Measurements from ENCODE around the gene ORC1.

GRCh38 chr1:52367272-52367671 is 37.0 kb downstream of the ORC1 start:
- TF ChIP-seq CTCF (conservative IDR thresholded peaks at IDR 0.05; ENCODE audit: low read depth in 2 of 2) (no peak), JUNB (IDR thresholded peaks at IDR 0.05; ENCODE audit: unreplicated experiment) (no peak), POLR2AphosphoS5 (IDR thresholded peaks at IDR 0.05; ENCODE audit: low read depth) (no peak), EZH2 (IDR thresholded peaks at IDR 0.05; ENCODE audit: low read depth, unreplicated experiment) (no peak), NANOG (IDR thresholded peaks at IDR 0.05; ENCODE audit: borderline replicate concordance) (no peak), REST (IDR thresholded peaks at IDR 0.05; ENCODE audit: unreplicated experiment) (no peak), EZH2phosphoT487 (IDR thresholded peaks at IDR 0.05; ENCODE audit: unreplicated experiment) (no peak), ETS1 (IDR thresholded peaks at IDR 0.05) (no peak), ZNF114 (CRISPR knock-in tag; IDR thresholded peaks at IDR 0.05) (no peak)

All from GM23338 (cell line).